Measurements from ENCODE around the gene CD63.
A peak's percentile ranks its signal among the peaks of the same experiment; 100 is the strongest.

The CD63 gene

GRCh38 chr12:55741931-55742680 is 13.3 kb upstream of the CD63 start:
- DNase-seq, result no peak

- no peak for DNase-seq
Observed at GRCh38 chr12:55739025-55739378, 10.2 kb upstream of the CD63 start.

GRCh38 chr12:55738123-55739024 is 9.6 kb upstream of the CD63 start:
- peak in 54 of 58 donors; percentile 39 to 91 (median 77) for DNase-seq

GRCh38 chr12:55737581-55738122 is 8.8 kb upstream of the CD63 start:
- DNase-seq, result peak in 5 of 58 donors; percentile 52 to 71 (median 60)

- DNase-seq, result peak in 47 of 58 donors; percentile 9 to 70 (median 44)
Observed at GRCh38 chr12:55736780-55737580, 8.2 kb upstream of the CD63 start.

GRCh38 chr12:55736076-55736475 is 7.3 kb upstream of the CD63 start:
- no peak for DNase-seq

- DNase-seq, result no peak
Observed at GRCh38 chr12:55734595-55734994, 5.8 kb upstream of the CD63 start.

GRCh38 chr12:55733858-55734257 is 5.0 kb upstream of the CD63 start:
- no peak for DNase-seq

- DNase-seq, result no peak
Observed at GRCh38 chr12:55733021-55733555, 4.3 kb upstream of the CD63 start.

- DNase-seq, result no peak
Observed at GRCh38 chr12:55732288-55732687, 3.5 kb upstream of the CD63 start.

- peak in 54 of 58 donors; percentile 24 to 83 (median 69) for DNase-seq
Observed at GRCh38 chr12:55729819-55730818, 1.3 kb upstream of the CD63 start.

GRCh38 chr12:55728186-55728938 is 447 bp downstream of the CD63 start:
- peak in 52 of 58 donors; percentile 24 to 86 (median 66) for DNase-seq

- DNase-seq, result peak in 18 of 58 donors; percentile 21 to 61 (median 45)
Observed at GRCh38 chr12:55727643-55728185, 1.1 kb downstream of the CD63 start.

GRCh38 chr12:55726971-55727370 is 1.8 kb downstream of the CD63 start:
- no peak for DNase-seq

- no peak for DNase-seq
Observed at GRCh38 chr12:55725556-55725955, 3.3 kb downstream of the CD63 start.

GRCh38 chr12:55724940-55725309 is 3.9 kb downstream of the CD63 start:
- DNase-seq, result no peak

GRCh38 chr12:55724226-55724939 is 4.4 kb downstream of the CD63 start:
- peak in 47 of 58 donors; percentile 13 to 77 (median 40) for DNase-seq
